Nephron progenitor cell (in vitro differentiated cells): Measurements from ENCODE around the gene COL27A1.

Experiments used
- DNase-seq: peaks from one replicate; pipeline ENCODE4 v3.0.0; 2021
- H3K27ac Mint-ChIP-seq: 2 replicates; pipeline ENCODE4 v1.8.0; 2021; ENCODE audit warnings: mild to moderate bottlenecking, moderate library complexity, mixed read lengths
- H3K27me3 Mint-ChIP-seq: 2 replicates; pipeline ENCODE4 v1.8.0; 2021; ENCODE audit warnings: mild to moderate bottlenecking, low read depth, mixed read lengths; ENCODE audit not compliant: poor library complexity
- H3K36me3 Mint-ChIP-seq: 2 replicates; pipeline ENCODE4 v1.8.0; 2021; ENCODE audit warnings: low read depth, mixed read lengths
- H3K4me1 Mint-ChIP-seq: 2 replicates; pipeline ENCODE4 v1.8.0; 2021; ENCODE audit warnings: mixed read lengths
- H3K4me3 Mint-ChIP-seq: 2 replicates; pipeline ENCODE4 v1.8.0; 2021; ENCODE audit warnings: mild to moderate bottlenecking, moderate library complexity, mixed read lengths
- H3K9me3 Mint-ChIP-seq: 2 replicates; pipeline ENCODE4 v1.8.0; 2021; ENCODE audit warnings: mild to moderate bottlenecking, moderate library complexity, mixed read lengths
- TF ChIP-seq, protein P1 (sequence below): fragments of 200-600 bp; sonication (generic); IDR thresholded peaks from 2 replicates; pipeline ENCODE4 v1.5.0; 2021; ENCODE audit warnings: antibody characterized with exemption

The COL27A1 gene

DNA sequence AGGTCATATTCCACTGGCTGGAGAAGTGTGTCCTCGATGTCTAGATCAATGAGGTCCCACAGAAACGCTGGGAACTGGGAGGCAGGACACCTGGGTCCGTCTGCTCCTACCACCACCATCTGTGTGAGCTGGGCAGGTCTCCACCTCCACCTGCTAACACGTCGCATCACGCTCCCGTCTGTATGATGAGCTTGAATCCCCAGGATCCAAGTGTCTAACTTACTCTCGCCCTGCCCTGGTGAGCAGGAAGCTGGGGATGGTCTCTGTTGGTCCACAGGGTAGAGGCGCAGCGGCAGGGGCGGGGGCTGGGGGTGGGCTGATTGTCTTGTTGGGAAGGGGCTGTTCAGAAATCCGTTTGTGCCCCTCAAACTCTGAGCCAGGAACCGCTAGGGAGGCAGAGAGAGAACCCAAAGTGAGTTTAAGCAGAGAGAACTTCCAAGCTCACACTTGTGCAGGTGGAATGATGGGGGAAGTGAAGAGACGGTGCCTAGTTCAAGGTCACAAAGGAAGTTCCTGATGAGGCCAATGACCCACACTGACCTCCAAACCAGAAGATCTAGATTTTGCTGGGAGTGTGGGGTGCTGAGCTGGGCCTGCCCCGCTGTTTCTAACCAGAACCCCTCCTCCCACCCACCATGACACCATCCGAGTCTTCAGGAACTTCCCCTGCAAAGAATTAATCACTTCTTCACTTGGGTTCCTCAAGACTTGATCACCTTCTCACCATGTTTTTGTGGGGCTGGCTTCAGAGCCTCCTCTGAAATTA, 195.5 kb downstream of the COL27A1 start:
- TF ChIP-seq, protein P1, sequence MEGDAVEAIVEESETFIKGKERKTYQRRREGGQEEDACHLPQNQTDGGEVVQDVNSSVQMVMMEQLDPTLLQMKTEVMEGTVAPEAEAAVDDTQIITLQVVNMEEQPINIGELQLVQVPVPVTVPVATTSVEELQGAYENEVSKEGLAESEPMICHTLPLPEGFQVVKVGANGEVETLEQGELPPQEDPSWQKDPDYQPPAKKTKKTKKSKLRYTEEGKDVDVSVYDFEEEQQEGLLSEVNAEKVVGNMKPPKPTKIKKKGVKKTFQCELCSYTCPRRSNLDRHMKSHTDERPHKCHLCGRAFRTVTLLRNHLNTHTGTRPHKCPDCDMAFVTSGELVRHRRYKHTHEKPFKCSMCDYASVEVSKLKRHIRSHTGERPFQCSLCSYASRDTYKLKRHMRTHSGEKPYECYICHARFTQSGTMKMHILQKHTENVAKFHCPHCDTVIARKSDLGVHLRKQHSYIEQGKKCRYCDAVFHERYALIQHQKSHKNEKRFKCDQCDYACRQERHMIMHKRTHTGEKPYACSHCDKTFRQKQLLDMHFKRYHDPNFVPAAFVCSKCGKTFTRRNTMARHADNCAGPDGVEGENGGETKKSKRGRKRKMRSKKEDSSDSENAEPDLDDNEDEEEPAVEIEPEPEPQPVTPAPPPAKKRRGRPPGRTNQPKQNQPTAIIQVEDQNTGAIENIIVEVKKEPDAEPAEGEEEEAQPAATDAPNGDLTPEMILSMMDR: no peak
- H3K4me3 Mint-ChIP-seq: no peak overlapping the region
- H3K36me3 Mint-ChIP-seq: peaks cover 45% of the 10 kb centered on the region
- peaks cover 21% of the 10 kb centered on the region for H3K4me1 Mint-ChIP-seq
- H3K27ac Mint-ChIP-seq: no peak overlapping the region
- no peaks in the 10 kb centered on the region for H3K27me3 Mint-ChIP-seq
- no peaks in the 10 kb centered on the region for H3K9me3 Mint-ChIP-seq
- no peak for DNase-seq

DNA sequence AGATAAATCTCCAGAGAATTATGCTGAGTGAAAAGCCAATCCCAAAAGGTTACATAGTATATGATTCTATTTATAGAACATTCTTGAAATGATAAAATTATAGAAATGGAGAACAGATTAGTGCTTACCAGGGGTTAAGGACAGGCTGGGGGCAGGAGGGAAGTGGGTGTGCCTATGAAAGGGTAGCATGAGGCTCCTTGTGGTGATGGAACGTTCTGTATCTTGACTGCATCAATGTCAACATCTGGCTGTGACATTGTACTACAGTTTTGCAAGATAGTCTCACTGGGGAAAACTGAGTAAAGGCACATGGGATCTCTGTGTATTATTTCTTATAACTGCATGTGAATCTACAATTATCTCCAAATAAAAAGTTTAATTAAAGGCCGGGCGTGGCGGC, 196.6 kb downstream of the COL27A1 start:
- peaks cover 21% of the 10 kb centered on the region for H3K4me1 Mint-ChIP-seq
- peaks cover 38% of the 10 kb centered on the region for H3K36me3 Mint-ChIP-seq

DNA sequence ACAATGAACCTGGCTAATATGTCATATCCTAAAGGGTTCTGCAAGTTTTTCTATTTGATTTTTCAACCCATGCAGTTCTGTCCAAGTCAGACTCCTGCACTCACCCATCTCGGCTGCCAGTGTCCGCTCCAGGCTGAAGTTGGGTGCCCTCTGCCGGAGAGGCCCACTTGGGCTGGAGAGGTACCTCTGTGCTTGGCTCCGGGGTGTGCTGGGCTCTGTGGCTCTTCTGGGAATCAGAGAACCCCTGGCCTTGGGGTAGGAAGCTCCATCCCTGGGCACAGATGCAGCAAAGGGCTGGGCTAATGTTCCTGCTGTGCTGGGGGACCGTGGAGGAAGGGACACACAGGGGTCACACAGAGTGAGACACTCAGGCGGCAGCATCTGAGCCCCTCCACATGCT, 200.5 kb downstream of the COL27A1 start:
- H3K4me1 Mint-ChIP-seq: no peaks in the 10 kb centered on the region
- no peaks in the 10 kb centered on the region for H3K9me3 Mint-ChIP-seq

More for the DNA sequence above, 196.6 kb downstream of the COL27A1 start:
- DNase-seq: no peak
- TF ChIP-seq, protein P1: no peak
- Mint-ChIP-seq H3K27me3 (no peaks in the 10 kb centered on the region), H3K27ac (no peak overlapping the region), H3K9me3 (no peaks in the 10 kb centered on the region), H3K4me3 (no peak overlapping the region)

GRCh38 chr9:114356792-114357191, 201.5 kb downstream of the COL27A1 start:
- no peak for DNase-seq
- no peaks in the 10 kb centered on the region for H3K27me3 Mint-ChIP-seq
- no peak overlapping the region for H3K4me3 Mint-ChIP-seq
- TF ChIP-seq, protein P1: no peak
- H3K27ac Mint-ChIP-seq: no peak overlapping the region
- no peaks in the 10 kb centered on the region for H3K9me3 Mint-ChIP-seq
- H3K4me1 Mint-ChIP-seq: no peaks in the 10 kb centered on the region
- H3K36me3 Mint-ChIP-seq: peaks cover 34% of the 10 kb centered on the region

More for the DNA sequence above, 200.5 kb downstream of the COL27A1 start:
- H3K4me3 Mint-ChIP-seq: no peak overlapping the region
- no peak overlapping the region for H3K27ac Mint-ChIP-seq
- TF ChIP-seq, protein P1: no peak
- H3K36me3 Mint-ChIP-seq: peaks cover 32% of the 10 kb centered on the region
- no peak for DNase-seq
- H3K27me3 Mint-ChIP-seq: no peaks in the 10 kb centered on the region

- no peaks in the 10 kb centered on the region for H3K4me1 Mint-ChIP-seq
- H3K9me3 Mint-ChIP-seq: no peaks in the 10 kb centered on the region
- H3K36me3 Mint-ChIP-seq: peaks cover 30% of the 10 kb centered on the region
- TF ChIP-seq, protein P1: no peak
- DNase-seq: no peak
- no peak overlapping the region for H3K27ac Mint-ChIP-seq
- H3K4me3 Mint-ChIP-seq: no peak overlapping the region
- H3K27me3 Mint-ChIP-seq: no peaks in the 10 kb centered on the region
These were observed 202.0 kb downstream of the COL27A1 start for GRCh38 chr9:114357360-114357759.

- no peak for DNase-seq
- H3K4me3 Mint-ChIP-seq: no peak overlapping the region
- no peaks in the 10 kb centered on the region for H3K4me1 Mint-ChIP-seq
- no peaks in the 10 kb centered on the region for H3K27me3 Mint-ChIP-seq
- TF ChIP-seq, protein P1: no peak
- H3K36me3 Mint-ChIP-seq: peaks cover 30% of the 10 kb centered on the region
- H3K9me3 Mint-ChIP-seq: no peaks in the 10 kb centered on the region
- H3K27ac Mint-ChIP-seq: no peak overlapping the region
These were observed 202.6 kb downstream of the COL27A1 start for GRCh38 chr9:114357911-114358328.
